ENCODE measurements around the gene PPP1R10. TPM values are rescaled to one million over a fixed set of nuclear protein-coding genes. Genes with fewer than 3 reads are reported as not detected.
A peak's percentile ranks its signal among the peaks of the same experiment; 100 is the strongest.

The PPP1R10 gene
- total and polyA plus RNA-seq, 2 of the 13 experiments (the other 11 are each of a cell fraction or from before 2014, with no cell fraction given), result 26.3 to 38.4 TPM

- TF ChIP-seq ZNF142 (CRISPR knock-in tag; IDR thresholded peaks at IDR 0.05) (no peak; the same call in 1 of the 2 replicates), ATF7 (IDR thresholded peaks at IDR 0.05) (no peak), ATF7 (CRISPR knock-in tag; IDR thresholded peaks at IDR 0.05) (peak; percentile 72; the same call in 1 of the 2 replicates), ZNF430 (CRISPR knock-in tag; IDR thresholded peaks at IDR 0.05) (peak; percentile 89), SMARCC2 (IDR thresholded peaks at IDR 0.05) (no peak), MXD4 (CRISPR knock-in tag; IDR thresholded peaks at IDR 0.05) (no peak), DR1 (CRISPR knock-in tag; IDR thresholded peaks at IDR 0.05) (peak; percentile 40; the same call in 1 of the 2 replicates), ZNF580 (CRISPR knock-in tag; IDR thresholded peaks at IDR 0.05; ENCODE audit: borderline replicate concordance, low read depth) (peak; percentile 95), ZBTB34 (CRISPR knock-in tag; IDR thresholded peaks at IDR 0.05) (no peak), SALL1 (CRISPR knock-in tag; IDR thresholded peaks at IDR 0.05) (peak; percentile 92), DNMT3B (CRISPR knock-in tag; conservative IDR thresholded peaks at IDR 0.05) (no peak; the same call in 1 of the 2 replicates), ZNF234 (CRISPR knock-in tag; conservative IDR thresholded peaks at IDR 0.05) (no peak), GABPB1 (CRISPR knock-in tag; IDR thresholded peaks at IDR 0.05) (peak; percentile 99), RFX5 (IDR thresholded peaks at IDR 0.05; ENCODE audit: low read depth, low read length) (peak; percentile 55; the same call in 1 of the 2 replicates), ELK4 (CRISPR knock-in tag; IDR thresholded peaks at IDR 0.05; ENCODE audit: borderline replicate concordance) (no peak), HMGXB4 (CRISPR knock-in tag; IDR thresholded peaks at IDR 0.05; ENCODE audit: borderline replicate concordance in 1 of 2, low read depth in 1 of 2) (peak; percentile 68 to 84; a peak in 3 of 4 replicates), CEBPG (CRISPR knock-in tag; IDR thresholded peaks at IDR 0.05) (no peak), POGZ (CRISPR knock-in tag; IDR thresholded peaks at IDR 0.05) (peak; percentile 68), NR2C2 (CRISPR knock-in tag; IDR thresholded peaks at IDR 0.05; ENCODE audit: borderline replicate concordance) (peak; percentile 99)
These were observed 9.7 kb upstream of the PPP1R10 start, which contains the start of gene ATAT1 (continued) for GRCh38 chr6:30626484-30627366.
